Activated effector memory CD4-positive, alpha-beta T cell treated with Interleukin-2 at 50 U/mL for 16 hours (primary cell): ENCODE data around the gene CCDC66.
"Not testable (repeated sequence)": the region's sequence is repeated elsewhere in the genome, so short reads cannot be mapped to it uniquely, and the experiment has no call there.

Experiments
- DNase-seq: peaks from one replicate; pipeline ENCODE4 v3.0.0-alpha.2; 2020

CCDC66 gene

DNA sequence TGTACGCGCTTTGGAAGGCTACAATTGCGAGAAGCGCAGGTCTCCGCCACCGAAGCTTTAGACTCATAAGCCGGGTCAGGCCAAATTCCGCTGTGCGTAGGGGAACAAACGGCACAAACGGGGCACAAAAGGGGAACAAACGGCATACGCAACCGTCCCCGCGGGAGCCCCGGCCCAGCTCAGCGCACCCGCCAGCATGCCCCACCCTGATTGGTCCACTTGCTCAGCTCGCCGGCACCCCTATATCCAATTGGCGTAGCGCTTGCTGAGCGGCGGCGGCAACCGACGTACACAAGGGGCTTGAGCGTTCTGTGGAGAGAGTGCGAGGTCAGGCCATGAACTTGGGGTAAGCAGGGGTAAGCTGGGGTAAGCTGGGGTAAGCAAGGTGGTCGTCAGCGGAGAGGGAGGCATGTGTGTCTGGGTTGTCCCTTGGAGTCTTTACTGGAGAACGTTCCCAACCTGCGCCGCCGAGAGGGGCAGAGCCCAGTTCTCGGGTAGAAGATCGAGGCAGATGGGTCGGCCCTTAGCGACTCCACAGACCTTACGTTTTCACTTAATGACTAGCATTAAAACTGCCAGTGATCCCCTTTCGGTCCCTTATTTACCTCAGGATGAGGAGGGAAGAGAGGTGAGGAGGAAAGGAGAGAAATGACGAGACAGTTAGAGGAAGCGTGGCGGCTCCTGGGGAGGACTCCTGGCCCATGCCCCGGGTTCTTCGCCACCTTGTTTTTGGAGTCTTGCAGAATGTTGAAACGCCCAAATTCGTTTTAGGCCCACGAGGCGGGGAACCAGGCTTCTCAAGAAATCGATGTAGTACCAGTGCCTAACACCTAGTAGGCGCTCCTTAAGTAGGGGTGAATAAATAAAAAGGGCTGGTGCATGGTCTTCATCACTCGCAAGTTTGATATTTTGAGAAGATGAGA, at the start of gene CCDC66:
TSS of gene CCDC66 (plus strand) at position 268 of the 923 bp plus-strand sequence. CDS start at position 336, 68 bp downstream.
- DNase-seq, result peak; percentile 86

DNA sequence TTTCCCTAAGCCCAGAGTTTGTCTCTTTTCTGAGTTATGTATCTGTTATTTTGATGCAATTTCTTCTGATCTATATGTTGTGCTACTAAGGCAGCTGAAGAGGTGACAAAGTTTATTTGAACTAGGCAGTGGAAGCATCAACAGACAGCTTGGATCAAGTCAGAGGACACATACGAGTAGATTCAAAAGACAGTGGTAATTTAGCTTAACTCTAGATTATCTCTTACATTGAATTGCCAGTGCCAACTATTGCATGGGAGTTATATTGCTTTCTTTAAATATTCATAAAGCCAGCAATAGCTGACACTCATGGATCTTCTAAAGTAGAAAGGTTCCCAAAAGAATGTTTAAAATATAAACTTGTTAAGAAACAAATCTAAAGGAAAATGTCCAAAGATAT, 37.3 kb upstream of the CCDC66 start:
- no peak for DNase-seq

DNA sequence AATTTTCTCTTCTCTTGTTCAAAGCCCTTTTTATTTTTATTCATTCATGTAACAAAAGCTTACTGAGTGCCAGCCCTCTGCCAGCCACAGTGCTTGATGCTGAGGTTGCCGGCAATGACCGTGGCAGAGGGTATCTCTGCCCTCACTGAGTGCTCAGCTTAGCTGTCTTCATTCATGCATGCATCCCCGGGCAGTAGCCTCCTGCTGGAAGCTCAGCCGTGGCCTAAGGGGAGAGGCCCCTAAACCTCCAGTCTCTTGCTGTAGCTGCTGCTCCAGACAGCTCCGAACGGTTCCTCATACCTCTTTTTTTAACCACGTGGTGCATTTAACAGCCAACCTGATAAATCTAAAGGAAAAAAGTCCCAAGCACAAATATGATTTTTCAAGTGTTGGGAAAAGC, 34.6 kb upstream of the CCDC66 start:
- no peak for DNase-seq

DNA sequence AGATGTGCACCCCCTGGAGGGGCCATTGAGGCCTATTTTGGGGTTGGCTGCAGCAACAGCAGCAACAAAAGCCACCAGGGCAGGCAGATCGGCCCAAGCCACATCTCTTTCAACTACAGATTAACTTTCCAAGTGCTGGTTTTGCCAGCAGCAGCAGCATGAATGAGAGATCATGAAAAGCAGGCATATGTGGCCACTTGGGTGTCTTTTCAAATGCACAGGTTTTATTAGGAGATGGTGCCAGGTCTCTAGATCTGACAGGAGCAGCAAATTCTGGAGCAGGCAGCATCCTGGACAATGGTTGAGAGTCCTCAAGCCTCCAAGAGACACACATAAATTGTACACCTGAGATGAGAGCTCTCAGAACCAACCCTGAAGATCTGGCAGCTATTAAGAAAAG, 31.7 kb upstream of the CCDC66 start:
- no peak for DNase-seq

DNA sequence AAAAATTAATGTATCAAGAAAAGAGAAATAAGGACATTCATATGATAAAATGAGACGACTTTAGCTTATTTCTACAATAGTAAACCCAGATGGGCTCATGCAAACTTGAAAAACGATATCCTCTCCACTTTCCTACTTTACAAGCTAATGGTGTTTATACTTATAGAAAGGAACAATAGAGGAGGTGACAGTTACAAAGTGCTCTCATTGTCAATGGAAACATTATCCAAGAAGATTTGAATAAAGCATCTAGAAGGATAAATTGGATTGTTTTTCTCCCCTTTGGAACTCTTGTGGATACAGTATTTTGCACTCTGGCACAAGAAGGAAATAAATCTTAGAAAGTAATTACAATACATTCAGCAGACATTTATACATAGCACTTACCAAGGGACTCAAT, 20.2 kb upstream of the CCDC66 start:
- DNase-seq, result no peak

DNA sequence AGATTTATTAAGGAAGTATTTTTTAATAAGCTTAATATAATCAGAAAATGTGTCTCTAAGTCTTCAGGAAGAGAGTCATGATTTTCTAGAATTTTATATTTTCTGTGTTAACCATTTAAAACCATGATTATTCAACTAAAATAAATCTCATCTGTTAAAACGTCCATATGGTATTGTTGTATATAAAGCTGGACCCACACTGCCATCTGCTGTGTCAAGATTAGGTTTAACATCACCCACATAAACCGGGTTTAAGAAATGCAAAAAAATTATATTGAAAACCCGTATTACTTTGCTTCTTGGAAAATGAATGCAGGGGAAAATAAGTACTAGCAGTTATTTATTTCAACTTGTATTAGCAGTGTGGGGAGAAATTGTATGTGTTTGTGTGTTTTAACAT, 9.5 kb upstream of the CCDC66 start:
- DNase-seq, result no peak

DNA sequence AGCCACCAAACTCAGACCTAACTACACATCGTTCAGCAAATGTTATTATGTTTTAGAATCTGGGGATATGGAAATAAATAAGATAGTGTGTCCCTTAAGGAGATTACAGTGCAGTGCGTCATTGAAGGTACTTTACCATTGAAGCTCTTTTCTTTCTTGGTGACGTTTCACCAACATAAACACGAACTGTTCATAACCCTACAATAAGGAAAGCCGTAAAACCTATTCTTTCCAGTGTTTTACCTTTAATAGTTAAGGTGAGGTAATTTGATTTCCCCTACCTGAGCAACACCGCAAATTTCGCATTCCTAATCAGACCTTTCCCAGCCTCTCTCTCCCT, 826 bp downstream of the CCDC66 start:
- no peak for DNase-seq

DNA sequence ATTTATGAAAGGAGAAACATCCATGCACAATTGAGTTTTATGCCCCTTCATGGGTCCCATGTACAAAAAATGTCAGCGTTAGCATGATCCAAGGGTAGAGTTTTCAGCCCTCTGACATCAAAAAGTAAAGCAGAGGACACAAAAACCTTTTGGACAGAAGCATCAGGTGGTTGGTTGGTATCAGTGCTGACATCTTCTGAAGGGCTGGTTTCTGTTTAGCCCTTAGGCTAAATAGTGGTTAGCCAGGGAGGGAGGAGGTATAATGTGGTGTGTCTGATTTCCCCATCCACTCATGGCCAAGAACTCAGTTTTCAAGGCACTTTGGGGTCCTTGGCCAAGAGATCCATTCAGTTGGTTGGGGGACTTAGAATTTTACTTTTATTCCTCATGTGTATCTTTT, 16.5 kb downstream of the CCDC66 start:
- no peak for DNase-seq

DNA sequence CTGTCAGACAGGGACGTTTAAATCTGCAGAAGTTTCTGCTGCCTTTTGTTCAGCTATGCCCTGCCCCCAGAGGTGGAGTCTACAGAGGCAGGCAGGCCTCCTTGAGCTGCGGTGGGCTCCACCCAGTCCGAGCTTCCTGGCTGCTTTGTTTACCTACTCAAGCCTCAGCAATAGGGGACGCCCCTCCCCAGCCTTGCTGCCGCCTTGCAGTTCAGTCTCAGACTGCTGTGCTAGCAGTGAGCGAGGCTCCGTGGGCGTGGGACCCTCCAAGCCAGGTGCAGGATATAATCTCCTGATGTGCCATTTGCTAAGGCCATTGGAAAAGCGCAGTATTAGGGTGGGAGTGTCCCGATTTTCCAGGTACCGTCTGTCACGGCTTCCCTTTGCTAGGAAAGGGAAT, 25.0 kb downstream of the CCDC66 start:
- not testable (repeated sequence) for DNase-seq

DNA sequence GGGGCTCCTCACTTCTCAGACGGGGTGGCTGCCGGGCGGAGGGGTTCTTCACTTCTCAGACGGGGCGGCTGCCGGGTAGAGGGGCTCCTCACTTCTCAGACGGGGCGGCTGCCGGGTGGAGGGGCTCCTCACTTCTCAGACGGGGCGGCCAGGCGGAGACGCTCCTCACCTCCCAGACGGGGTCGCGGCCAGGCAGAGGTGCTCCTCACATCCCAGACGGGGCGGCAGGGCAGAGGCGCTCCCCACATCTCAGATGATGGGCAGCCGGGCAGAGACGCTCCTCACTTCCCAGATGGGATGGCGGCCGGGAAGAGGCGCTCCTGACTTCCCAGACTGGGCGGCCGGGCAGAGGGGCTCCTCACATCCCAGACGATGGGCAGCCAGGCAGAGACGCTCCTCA, 27.3 kb downstream of the CCDC66 start:
- DNase-seq, result not testable (repeated sequence)

DNA sequence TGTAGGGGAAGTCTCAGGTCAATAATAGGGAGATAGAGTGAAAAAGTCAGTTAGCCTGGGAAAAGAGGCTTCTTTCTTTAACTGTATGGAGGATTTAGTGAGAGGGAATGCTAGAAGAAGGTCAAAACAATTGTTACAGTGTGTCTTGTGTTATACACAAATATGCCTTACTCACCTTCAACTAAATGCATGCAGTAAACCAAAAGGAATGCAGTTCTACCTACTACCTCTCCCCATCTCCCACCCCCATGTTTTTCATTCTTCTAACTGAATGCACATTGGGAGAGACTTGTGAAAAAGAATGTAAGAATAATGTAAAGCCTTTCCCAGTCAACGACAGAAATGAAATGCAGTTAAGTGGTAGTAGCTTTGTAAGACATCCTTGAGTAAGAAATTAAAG, 33.8 kb downstream of the CCDC66 start:
- DNase-seq, result no peak

DNA sequence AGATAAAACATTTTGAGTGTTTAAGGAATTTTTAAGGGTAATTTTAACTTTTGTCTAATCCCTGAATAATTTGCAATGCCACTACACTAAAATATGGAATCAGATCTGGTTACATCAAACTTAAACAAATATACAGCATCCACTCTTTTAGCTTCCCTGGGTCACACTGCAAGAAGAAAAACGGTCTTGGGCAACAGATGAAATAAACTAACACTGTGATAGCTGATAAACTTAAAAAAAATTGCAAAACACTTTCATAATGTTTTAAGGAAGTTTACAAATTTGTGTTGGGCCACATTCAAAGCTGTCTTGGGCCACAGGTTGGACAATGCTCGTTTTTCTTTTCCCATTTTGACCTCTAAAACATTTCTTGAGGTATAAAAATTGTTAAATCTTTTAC, 34.3 kb downstream of the CCDC66 start:
- no peak for DNase-seq

DNA sequence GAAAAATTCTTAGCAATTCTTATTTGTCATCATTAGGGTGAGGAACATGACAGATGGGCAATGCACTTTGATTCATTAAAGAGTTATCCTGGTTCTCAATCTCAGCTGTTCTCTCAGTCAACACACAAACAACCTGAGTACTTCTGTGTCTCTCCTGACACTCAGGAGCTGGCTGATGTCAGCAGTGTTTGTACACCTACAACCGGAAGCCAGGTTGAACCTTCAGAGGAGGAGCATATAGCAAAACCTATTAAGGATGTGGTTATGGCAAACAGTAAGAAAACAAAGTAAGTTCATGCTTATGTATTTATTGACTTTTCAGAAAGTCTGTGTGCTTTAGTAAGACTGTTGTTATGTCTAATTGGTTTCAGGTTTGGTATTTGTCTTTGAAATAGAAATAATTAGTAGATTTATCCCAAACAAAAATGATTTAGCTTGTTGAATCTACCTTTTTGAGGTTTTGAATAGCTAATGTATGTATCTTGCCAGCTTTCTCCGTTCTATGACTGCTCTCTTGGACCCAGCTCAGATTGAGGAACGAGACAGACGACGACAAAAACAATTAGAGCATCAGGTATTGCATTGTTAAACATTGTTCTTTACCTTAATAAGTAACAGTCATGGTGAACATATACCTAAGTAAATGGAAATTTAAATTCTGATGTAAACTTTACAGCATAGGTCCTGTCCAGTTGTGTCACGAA, 36.6 kb downstream of the CCDC66 start:
- peak; percentile 37 for DNase-seq

DNA sequence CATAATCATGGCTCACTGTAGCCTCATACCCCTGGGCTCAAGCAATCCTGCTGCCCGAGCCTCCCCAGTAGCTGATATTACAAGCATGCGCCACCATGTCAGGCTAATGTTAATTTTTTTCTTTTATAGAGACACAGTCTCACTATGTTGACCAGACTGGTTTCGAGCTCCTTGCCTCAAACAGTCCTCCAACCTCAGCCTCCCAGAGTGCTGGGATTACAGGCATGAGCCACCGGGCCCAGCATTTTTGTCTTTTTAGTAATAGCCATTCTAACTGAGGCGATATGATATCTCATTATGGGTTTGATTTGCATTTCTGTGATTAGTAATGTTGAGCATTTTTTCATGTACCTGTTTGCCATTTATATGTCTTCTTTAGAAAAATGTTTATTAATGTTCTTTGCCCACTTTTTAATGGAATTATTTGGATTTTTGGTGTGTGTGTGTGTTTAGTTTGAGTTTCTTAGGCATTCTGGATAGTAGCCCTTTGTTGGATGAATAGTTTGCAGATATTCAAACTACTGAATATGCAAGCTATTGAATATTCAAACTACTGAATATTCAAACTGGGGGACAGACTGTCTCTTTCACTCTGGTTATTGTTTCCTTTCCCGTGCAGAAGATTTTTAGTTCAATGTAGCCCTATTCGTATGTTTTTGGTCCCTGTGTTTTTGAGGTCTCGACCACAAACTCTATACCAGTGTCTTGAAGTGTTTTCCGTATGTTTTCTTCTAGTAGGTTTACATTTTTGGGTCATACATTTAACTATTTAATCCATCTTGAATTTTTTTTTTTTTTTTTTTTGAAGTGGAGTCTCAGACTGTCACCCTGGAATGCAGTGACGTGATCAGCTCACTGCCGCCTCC, 39.2 kb downstream of the CCDC66 start:
- no peak for DNase-seq

DNA sequence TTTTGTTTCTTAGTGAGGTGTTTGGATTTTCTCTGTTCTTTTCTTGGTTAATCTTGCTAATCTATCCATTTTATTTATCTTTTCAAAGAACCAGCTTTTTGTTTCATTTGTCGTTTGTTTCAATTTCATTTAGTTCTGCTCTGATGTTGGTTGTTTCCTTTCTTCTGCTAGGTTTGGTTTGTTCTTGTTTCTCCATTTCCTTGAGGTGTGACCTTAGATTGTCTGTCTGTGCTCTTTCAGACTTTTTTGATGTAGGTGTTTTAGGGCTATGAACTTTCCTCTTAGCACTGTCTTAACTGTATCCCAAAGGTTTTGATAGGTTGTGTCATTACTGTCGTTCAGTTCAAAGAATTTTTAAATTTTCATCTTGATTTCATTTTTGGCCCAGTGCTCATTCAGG, 51.5 kb downstream of the CCDC66 start:
- DNase-seq, result not testable (repeated sequence)

DNA sequence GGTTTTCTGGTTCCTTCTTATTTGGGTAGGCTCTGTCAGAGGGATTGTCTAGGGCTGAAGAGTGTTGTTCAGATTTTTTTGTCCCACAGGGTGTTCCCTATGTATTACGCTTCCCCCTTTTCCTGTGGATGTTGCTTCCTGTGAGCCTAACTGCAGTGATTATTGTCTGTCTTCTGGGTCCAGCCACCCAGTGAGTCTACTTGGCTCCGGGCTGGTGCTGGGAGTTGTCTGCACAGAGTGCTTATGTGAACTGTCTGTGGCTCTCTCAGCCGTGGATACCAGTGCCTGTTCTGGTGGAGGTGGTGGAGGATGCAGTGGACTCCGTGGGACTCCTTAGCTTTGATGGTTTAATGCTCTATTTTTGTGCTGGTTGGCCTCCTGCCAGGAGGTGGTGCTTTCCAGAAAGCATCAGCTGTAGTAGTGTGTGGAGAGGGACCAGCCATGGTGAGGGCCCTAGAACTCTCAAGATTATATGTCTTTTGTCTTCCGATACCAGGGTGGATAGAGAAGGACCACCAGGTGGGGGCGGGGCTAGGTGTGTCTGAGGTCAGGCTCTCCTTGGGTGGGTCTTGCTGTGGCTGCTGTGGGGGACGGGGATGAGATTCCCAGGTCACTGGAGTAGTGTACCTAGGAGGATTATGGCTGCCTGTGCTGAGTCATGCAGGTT, 53.8 kb downstream of the CCDC66 start:
- DNase-seq, result no peak

DNA sequence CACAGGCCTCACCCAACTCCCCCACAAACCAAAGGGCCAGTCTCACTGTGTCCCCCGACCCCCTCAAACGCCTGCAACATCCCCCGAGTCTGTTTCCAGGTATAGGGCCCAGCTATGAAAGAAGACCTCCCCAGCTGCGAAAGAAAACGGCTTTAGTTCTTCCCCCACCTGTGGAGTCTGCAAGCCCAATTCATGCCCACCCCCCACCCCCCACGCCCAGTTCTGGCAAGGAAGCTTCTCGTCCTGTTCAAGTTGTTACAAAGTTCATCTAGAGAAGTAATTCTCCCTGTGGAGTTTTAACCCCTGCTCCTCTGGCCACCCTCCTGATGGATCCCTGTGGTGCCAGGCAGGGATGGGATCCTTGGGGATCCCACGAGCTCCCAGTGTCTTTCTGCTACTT, 54.4 kb downstream of the CCDC66 start:
- DNase-seq, result no peak

DNA sequence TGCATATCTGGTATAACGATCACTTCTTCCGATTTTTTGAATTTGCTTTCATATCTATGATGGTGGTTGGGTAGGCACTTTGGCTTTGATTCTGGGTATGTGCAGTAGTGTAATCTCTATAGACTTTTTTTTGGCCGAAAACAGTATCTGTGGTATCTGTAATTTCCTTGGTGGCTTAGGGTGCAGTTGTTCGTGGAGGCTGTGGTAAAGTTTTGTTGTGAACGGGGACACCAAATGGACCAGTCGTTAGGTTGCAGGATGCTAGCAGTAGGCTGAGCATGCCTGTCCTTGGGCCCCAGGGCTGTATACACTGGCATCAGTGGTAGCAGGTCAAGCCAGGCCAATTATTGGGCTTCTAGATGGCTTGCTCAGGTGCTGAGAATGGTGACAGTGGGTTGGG, 55.2 kb downstream of the CCDC66 start:
- DNase-seq, result no peak

DNA sequence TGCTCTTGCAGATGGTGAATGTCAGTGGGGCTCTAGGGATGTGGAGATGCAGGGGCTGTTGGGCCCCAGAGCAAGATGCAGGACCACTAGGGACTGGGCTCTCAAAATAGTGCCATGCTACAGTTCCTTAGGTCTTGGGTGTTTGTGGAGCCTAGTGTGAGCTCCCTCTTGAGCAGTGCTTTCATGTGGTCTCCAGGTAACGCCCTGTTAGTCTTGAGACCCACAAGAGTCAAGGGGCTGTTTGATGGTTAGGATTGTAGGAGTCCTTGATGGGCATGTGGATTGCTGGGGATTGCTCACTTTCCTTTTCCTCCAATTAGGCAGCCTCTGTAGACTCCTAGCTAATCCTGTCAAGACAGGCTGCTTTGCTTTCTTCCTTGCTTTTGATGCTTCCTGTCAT, 56.0 kb downstream of the CCDC66 start:
- no peak for DNase-seq

DNA sequence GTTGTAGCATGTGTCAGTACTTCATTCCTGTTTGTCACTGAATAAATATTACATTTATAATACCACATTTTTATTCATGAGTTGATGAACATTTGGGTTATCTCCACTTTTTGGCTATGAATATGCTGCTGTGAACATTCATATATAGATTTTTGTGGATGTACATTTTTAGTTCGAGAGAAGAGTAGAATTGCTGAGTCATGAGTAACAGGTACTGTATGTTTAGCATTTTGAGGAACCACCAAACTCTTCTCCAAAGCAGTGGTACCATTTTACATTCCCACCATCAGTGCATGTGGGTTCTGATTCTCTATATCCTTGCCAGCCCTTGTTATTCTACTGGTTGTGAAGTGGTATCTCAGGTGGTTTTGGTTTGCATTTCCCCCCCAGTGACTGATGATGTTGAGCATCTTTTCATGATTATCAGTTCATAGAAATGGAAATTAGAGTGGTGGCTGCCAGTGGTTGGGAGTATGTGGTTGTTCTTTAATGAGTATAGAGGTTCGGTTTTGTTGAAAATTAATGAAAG, 59.6 kb downstream of the CCDC66 start:
- DNase-seq, result no peak

DNA sequence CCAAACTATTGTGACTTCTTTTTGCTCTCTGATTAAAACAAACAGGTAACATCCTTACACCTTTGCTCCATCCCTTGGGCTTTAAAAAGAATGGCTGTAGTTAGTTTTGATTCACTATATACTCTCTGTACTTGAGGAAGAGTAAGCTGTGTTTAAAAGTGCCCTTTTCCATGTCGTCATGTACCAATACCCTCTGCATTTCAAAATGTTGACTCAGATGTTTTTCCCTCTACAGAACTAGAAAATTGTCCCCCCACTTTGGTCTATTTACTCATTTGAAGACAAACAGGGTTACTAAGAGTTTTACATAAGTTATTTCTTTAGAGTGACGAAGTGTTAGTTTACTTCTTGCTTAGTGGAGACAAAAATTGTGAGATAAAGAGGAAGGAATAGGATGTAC, 63.4 kb downstream of the CCDC66 start:
- no peak for DNase-seq

DNA sequence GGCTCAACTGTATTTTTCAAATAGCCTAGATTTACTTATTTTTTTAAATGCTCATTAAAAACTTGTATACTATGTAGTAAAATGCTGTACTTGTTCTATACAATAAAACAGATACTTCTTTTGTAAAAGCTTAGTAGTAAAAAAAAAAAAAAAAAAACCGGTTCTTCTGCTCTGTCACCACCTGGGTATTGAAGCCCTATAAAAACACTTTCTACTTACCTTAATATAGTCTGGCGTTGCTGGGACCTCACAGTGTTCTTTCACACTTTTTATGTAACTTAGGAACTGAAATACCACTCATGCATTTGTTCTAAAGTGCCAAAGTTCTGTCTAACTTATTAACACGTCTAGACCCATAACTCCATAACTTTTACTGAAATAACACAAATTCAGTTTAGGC, 64.7 kb downstream of the CCDC66 start:
- DNase-seq, result no peak

DNA sequence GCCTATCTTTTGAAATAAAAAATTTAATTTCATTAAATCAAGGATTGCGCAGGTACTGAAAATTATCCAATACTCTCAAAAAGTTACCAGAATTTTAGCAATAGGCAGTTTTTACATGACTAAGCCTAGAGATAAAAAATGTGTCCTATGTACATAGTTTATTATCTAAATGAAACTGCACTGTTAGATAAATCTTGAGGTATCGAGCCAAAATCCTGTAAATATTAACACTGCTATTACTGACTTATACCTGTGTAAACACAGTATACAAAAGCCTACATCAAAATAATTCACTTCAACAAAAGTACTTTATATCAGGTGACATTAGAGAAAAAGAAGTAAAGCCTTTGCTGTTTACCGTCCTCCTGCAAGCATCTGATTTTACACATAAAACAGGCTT, 65.4 kb downstream of the CCDC66 start:
- DNase-seq, result no peak
